ENCODE data around the gene SDK1. TPM values are rescaled to one million over a fixed set of nuclear protein-coding genes. Genes with fewer than 3 reads are reported as not detected.

The SDK1 gene
- total and polyA plus RNA-seq, 2 experiments from 2014 or later, result 2.1 to 10.0 TPM

DNA sequence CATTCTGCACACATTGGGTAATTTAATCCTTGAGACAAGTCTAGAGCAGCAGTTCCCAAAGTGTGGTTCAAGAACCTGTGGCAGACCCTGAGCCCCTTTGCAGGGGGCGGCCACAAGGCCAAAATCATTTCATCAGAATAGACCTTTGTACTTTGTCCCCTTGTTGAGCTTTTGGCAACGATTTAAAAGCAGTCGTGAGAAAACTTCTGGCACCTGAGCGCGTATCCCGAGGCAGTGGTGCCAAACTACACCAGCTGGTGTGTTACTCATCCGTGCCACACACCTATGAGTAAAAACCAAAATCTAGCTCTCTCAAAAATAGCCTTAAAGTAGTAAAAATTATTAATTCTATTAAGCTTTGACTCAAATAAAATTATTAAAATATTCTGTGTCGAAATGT, 306.8 kb downstream of the SDK1 start (continued):
- TF ChIP-seq, protein P1, sequence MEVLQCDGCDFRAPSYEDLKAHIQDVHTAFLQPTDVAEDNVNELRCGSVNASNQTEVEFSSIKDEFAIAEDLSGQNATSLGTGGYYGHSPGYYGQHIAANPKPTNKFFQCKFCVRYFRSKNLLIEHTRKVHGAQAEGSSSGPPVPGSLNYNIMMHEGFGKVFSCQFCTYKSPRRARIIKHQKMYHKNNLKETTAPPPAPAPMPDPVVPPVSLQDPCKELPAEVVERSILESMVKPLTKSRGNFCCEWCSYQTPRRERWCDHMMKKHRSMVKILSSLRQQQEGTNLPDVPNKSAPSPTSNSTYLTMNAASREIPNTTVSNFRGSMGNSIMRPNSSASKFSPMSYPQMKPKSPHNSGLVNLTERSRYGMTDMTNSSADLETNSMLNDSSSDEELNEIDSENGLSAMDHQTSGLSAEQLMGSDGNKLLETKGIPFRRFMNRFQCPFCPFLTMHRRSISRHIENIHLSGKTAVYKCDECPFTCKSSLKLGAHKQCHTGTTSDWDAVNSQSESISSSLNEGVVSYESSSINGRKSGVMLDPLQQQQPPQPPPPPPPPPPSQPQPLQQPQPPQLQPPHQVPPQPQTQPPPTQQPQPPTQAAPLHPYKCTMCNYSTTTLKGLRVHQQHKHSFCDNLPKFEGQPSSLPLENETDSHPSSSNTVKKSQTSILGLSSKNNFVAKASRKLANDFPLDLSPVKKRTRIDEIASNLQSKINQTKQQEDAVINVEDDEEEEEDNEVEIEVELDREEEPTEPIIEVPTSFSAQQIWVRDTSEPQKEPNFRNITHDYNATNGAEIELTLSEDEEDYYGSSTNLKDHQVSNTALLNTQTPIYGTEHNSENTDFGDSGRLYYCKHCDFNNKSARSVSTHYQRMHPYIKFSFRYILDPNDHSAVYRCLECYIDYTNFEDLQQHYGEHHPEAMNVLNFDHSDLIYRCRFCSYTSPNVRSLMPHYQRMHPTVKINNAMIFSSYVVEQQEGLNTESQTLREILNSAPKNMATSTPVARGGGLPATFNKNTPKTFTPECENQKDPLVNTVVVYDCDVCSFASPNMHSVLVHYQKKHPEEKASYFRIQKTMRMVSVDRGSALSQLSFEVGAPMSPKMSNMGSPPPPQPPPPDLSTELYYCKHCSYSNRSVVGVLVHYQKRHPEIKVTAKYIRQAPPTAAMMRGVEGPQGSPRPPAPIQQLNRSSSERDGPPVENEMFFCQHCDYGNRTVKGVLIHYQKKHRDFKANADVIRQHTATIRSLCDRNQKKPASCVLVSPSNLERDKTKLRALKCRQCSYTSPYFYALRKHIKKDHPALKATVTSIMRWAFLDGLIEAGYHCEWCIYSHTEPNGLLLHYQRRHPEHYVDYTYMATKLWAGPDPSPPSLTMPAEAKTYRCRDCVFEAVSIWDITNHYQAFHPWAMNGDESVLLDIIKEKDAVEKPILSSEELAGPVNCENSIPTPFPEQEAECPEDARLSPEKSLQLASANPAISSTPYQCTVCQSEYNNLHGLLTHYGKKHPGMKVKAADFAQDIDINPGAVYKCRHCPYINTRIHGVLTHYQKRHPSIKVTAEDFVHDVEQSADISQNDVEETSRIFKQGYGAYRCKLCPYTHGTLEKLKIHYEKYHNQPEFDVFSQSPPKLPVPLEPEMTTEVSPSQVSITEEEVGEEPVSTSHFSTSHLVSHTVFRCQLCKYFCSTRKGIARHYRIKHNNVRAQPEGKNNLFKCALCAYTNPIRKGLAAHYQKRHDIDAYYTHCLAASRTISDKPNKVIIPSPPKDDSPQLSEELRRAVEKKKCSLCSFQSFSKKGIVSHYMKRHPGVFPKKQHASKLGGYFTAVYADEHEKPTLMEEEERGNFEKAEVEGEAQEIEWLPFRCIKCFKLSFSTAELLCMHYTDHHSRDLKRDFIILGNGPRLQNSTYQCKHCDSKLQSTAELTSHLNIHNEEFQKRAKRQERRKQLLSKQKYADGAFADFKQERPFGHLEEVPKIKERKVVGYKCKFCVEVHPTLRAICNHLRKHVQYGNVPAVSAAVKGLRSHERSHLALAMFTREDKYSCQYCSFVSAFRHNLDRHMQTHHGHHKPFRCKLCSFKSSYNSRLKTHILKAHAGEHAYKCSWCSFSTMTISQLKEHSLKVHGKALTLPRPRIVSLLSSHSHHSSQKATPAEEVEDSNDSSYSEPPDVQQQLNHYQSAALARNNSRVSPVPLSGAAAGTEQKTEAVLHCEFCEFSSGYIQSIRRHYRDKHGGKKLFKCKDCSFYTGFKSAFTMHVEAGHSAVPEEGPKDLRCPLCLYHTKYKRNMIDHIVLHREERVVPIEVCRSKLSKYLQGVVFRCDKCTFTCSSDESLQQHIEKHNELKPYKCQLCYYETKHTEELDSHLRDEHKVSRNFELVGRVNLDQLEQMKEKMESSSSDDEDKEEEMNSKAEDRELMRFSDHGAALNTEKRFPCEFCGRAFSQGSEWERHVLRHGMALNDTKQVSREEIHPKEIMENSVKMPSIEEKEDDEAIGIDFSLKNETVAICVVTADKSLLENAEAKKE (CRISPR knock-in tag; IDR thresholded peaks at IDR 0.05), result no peak
- TF ChIP-seq NANOG (IDR thresholded peaks at IDR 0.05; ENCODE audit: borderline replicate concordance) (no peak), CREB1 (CRISPR knock-in tag; IDR thresholded peaks at IDR 0.05; ENCODE audit: low read depth) (no peak), POLR2AphosphoS5 (IDR thresholded peaks at IDR 0.05; ENCODE audit: low read depth) (no peak), EZH2phosphoT487 (IDR thresholded peaks at IDR 0.05; ENCODE audit: unreplicated experiment) (no peak)
- TF ChIP-seq, protein P2, sequence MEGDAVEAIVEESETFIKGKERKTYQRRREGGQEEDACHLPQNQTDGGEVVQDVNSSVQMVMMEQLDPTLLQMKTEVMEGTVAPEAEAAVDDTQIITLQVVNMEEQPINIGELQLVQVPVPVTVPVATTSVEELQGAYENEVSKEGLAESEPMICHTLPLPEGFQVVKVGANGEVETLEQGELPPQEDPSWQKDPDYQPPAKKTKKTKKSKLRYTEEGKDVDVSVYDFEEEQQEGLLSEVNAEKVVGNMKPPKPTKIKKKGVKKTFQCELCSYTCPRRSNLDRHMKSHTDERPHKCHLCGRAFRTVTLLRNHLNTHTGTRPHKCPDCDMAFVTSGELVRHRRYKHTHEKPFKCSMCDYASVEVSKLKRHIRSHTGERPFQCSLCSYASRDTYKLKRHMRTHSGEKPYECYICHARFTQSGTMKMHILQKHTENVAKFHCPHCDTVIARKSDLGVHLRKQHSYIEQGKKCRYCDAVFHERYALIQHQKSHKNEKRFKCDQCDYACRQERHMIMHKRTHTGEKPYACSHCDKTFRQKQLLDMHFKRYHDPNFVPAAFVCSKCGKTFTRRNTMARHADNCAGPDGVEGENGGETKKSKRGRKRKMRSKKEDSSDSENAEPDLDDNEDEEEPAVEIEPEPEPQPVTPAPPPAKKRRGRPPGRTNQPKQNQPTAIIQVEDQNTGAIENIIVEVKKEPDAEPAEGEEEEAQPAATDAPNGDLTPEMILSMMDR (conservative IDR thresholded peaks at IDR 0.05; ENCODE audit: low read depth in 2 of 2), result no peak

DNA sequence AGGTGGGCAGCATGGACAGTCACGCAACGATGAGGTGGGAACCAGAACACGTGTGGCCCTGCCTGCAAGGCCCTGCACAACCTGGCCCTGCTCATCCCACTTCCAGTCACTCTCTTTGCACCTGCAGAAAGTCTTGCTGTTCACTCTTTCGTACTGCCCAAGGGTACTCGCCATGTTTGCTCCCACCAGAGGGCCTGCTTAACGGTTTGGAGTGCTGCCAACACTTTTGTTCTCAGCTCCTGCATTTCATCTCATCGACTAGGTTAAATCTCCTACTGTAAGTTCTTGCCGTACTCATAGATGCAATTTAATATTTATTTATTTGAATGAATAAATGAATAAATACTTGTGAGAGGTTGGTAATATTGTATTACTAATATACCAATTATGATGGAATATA, 315.3 kb downstream of the SDK1 start:
- no peaks in the 10 kb centered on the region for H3K36me3 ChIP-seq (ENCODE audit: insufficient read depth)
- no peak overlapping the region for H3K4me3 Mint-ChIP-seq
- no peak overlapping the region for H3K4me3 ChIP-seq
- DNase-seq (ENCODE audit: low spot score) (no peak), ATAC-seq (no peak)
- no peak overlapping the region for H3K27ac Mint-ChIP-seq
- no peaks in the 10 kb centered on the region for H4K20me1 ChIP-seq (replicated peaks; ENCODE audit: insufficient read depth)
- H3K79me2 ChIP-seq (replicated peaks; ENCODE audit: insufficient read depth), result no peaks in the 10 kb centered on the region
- no peaks in the 10 kb centered on the region for H3F3A ChIP-seq (replicated peaks; ENCODE audit: low read depth)
- H3K27ac ChIP-seq (ENCODE audit: low read depth), result no peak overlapping the region
- H3K4me2 ChIP-seq, result no peak overlapping the region
- 0 out of 3 replicates have a peak, but pooled peaks cover 2% of the 10 kb centered on the region for H3K4me1 Mint-ChIP-seq
- no peak overlapping the region for H2AFZ ChIP-seq
- no peaks in the 10 kb centered on the region for H3K27me3 Mint-ChIP-seq (ENCODE audit: insufficient read depth, low read depth, poor library complexity)
- H3K36me3 Mint-ChIP-seq (ENCODE audit: low read depth), result no peaks in the 10 kb centered on the region
- no peaks in the 10 kb centered on the region for H3K4me1 ChIP-seq (ENCODE audit: insufficient read depth)
- no peaks in the 10 kb centered on the region for H3K27me3 ChIP-seq (ENCODE audit: insufficient read depth)
- TF ChIP-seq JUNB (IDR thresholded peaks at IDR 0.05; ENCODE audit: unreplicated experiment) (no peak), EZH2phosphoT487 (IDR thresholded peaks at IDR 0.05; ENCODE audit: unreplicated experiment) (no peak)
- H3K9me3 Mint-ChIP-seq, result no peaks in the 10 kb centered on the region
- no peaks in the 10 kb centered on the region for H3K9me2 ChIP-seq (ENCODE audit: insufficient read depth)

All from GM23338 (cell line).